B cell (primary cell): ENCODE results near the gene TSNAX.

Source experiments
- CTCF ChIP-seq: fragments of 200-600 bp; IDR thresholded peaks from one replicate; pipeline ENCODE4 v1.8.0; 2022; ENCODE audit warnings: antibody characterized with exemption, mild to moderate bottlenecking
- EZH2 ChIP-seq: IDR thresholded peaks from 2 replicates; pipeline ENCODE4 v1.6.1; 2012; ENCODE audit warnings: borderline replicate concordance, low read depth, mild to moderate bottlenecking, moderate library complexity, low read length; ENCODE audit not compliant: insufficient read depth, poor library complexity, severe bottlenecking

DNA sequence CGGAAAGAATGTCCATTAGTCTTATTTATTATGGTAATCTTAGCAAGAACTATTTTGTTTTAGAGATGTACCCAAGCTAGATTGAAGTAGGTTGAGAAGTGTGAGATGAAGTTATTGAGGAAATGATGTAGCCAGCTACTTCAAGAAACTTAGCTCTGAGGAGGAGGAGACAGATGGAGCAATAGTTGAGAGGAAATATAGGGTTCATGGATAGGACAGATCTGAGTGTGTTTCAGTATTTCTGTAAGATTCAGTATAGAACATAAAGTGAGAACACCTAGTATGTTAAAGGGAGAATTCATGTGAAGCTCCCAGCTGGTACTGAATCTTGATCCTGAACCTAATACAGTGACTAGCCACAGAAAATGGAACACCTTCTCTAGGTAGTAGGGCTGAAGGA lies 28.9 kb downstream of the TSNAX start:
- TF ChIP-seq CTCF = no peak
- no peak for TF ChIP-seq EZH2
